Esophagus squamous epithelium (tissue), 5 donors: Measurements from ENCODE around the gene LARGE2. TPM values are rescaled to one million over a fixed set of nuclear protein-coding genes. Genes with fewer than 3 reads are reported as not detected.

Source experiments
- DNase-seq: peaks from one replicate; lab custom pipeline; 2025; lab: John Stamatoyannopoulos, UW
- H3K27ac ChIP-seq, 4 donors: fragments of 200-600 bp; sonication (generic); one replicate each; pipeline ENCODE4 v1.5.1; 2016 to 2019; ENCODE audit warnings: mild to moderate bottlenecking in 1 of 4
- H3K27me3 ChIP-seq, 4 donors: fragments of 200-600 bp; sonication (generic); 1 replicate in 3 of 4; 2 replicates in 1 of 4; pipeline versions ENCODE4 v1.5.1 to v1.6.0; 2017 to 2021; ENCODE audit warnings: antibody characterized with exemption in 1 of 4
- H3K36me3 ChIP-seq, 3 donors: fragments of 200-600 bp; sonication (generic); one replicate each; pipeline ENCODE4 v1.5.1; 2016 to 2019
- H3K4me1 ChIP-seq, 3 donors: fragments of 200-600 bp; sonication (generic); one replicate each; pipeline ENCODE4 v1.5.1; 2017 to 2019
- H3K4me3 ChIP-seq, 4 donors: fragments of 200-600 bp; sonication (generic); 1 replicate in 3 of 4; 2 replicates in 1 of 4; pipeline ENCODE4 v1.5.1; 2016 to 2019; ENCODE audit warnings: mild to moderate bottlenecking in 2 of 4, moderate library complexity in 1 of 4
- H3K9me3 ChIP-seq, 3 donors: fragments of 200-600 bp; sonication (generic); one replicate each; pipeline ENCODE4 v1.5.1; 2016 to 2019
- CTCF ChIP-seq, 6 experiments: fragments of 450-650 bp in 4 of 6; fragments of 200-600 bp in 2 of 6; sonication (generic) in 2 of 6; IDR thresholded peaks; one replicate each; pipeline ENCODE4 v1.5.1; 2016 to 2019; ENCODE audit warnings: antibody characterized with exemption in 6 of 6, mild to moderate bottlenecking in 4 of 6, moderate library complexity in 4 of 6
- POLR2A ChIP-seq, 4 donors: fragments of 450-650 bp; IDR thresholded peaks; one replicate each; pipeline ENCODE4 v1.6.1; 2017; ENCODE audit warnings: antibody characterized with exemption in 4 of 4, mild to moderate bottlenecking in 4 of 4, moderate library complexity in 3 of 4
- WGBS, 2 donors: methylation state at CpG; one replicate each; pipeline ENCODE4 v1.1.5; 2018; 5-methylcytosine and 5-hydroxymethylcytosine counted together
- intact Hi-C: fragments of 100-400 bp; cut with DNase I; formaldehyde crosslinking; loops from one replicate; pipeline ENCODE4 v1.15.0; 2022
- total RNA-seq, 4 donors: library from RNA; depleted of rRNA; stranded (reverse); fragments of >200 nt; gene quantifications; one replicate each; pipeline ENCODE4 v1.1.0, GENCODE V29; 2016
- donor health status: DM: yes; HTN: yes; CAD: no.

LARGE2 gene
- 10 to 100 TPM; 12.4 to 18.3 (median 15.5) TPM for total RNA-seq

DNA sequence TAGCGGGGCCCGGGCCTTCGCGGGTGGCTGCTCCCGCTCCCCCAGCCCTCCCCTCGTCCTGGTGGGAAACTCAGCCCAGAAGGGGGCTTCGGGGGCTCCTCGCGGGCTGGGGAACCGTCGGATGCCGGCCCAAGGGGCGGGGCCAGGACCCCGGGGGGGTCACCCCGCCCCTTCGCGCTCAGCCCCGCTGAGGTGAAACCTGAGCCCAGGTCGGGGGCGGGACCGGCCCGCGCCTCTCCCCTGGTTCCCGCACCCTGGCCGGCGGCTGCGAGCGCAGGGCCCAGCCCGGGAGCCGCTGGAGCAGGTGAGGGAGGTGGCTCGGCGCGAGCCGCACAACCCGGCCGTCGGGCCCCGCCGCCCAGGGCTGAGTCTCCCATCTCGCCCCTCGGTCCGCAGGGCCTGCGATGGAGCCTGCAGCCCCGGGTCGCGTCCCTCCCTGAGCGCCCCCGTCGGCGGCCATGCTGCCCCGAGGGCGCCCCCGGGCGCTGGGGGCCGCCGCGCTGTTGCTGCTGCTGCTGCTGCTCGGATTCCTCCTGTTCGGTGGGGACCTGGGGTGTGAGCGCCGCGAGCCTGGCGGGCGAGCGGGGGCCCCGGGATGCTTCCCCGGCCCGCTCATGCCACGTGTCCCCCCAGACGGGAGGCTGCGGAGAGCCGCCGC lies at the start of gene LARGE2:
LARGE2 (plus strand) TSS at position 232 of the 658 bp plus-strand sequence; CDS start at position 459, 227 bp downstream.
- Histone ChIP-seq H3K9me3 (no peaks in the 10 kb centered on the region), H3K36me3 (peaks cover 0 to 9% (median 0%) of the 10 kb centered on the region in 3 donors), H3K4me3 (peak within 1 kb of the TSS; percentile 46 to 73 (median 66)), H3K27me3 (peaks cover 0 to 42% (median 0%) of the 10 kb centered on the region in 4 donors), H3K4me1 (peaks cover 14 to 67% (median 36%) of the 10 kb centered on the region in 3 donors), H3K27ac (peak within 1 kb of the TSS; percentile 47 to 85 (median 70))
- no CpG with 5 or more reads among the region's 73 CpGs for whole genome bisulfite sequencing, 2 donors
- DNase-seq = no peak
- TF ChIP-seq CTCF (IDR thresholded peaks at IDR 0.05) (no peak), POLR2A (IDR thresholded peaks at IDR 0.05) (peak in 2 of 4 donors; percentile 51 to 54)
- intact Hi-C loops = no loop called here

DNA sequence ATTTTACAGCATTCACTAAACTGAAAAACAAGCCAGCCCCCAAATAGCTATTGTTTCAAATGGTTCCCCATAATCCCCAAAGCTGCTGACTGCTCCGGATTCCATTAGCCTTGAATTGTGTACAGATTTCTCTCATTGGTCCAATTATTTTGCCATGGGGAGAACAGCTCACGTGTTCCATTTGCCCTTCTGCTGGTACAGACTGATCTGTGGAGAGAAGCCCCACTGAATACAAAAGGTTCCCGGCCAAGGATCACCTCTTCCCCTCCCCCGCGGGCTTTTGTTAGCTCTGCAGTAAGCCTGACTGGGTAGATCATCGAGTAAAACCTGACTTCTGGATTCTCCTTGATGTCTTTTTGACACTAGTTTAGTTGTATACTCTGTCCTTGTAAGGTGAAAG lies 46.1 kb upstream of the LARGE2 start:
- Histone ChIP-seq H3K9me3 (no peaks in the 10 kb centered on the region), H3K36me3 (peaks cover 2 to 99% (median 33%) of the 10 kb centered on the region in 3 donors), H3K4me3 (no peak overlapping the region), H3K27ac (no peak overlapping the region), H3K27me3 (no peaks in the 10 kb centered on the region), H3K4me1 (no peaks in the 10 kb centered on the region)
- intact Hi-C loops = no loop called here
- WGBS, 2 donors = 52 to 70% methylated on average over 6 of the region's 6 CpGs
- no peak for DNase-seq
- no peak for TF ChIP-seq CTCF (IDR thresholded peaks at IDR 0.05)
- no peak for TF ChIP-seq POLR2A (IDR thresholded peaks at IDR 0.05)

DNA sequence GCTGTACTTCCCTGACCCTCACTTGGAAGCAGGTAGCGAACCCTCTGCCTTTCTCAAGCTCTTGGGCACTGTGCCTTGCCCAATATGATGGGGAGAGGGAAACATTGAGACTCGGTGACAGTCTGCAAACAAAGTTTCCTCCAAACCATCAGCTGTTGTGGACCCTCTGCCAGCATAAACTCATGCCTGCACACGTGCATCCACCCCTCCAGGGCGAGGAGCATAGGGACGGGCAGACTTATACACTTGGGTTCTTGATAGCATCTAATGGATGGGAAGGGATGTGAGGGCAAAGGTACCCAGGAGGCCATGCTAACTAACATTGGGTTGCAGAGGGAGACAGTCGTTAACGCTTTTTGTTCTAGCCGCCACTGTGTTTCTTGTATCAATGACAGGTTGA lies 45.2 kb upstream of the LARGE2 start:
- TF ChIP-seq CTCF (IDR thresholded peaks at IDR 0.05) (no peak), POLR2A (IDR thresholded peaks at IDR 0.05) (no peak)
- intact Hi-C loops = no loop called here
- H3K9me3 ChIP-seq = no peaks in the 10 kb centered on the region
- WGBS, 2 donors = 85 to 86% methylated on average over 7 to 8 of the region's 8 CpGs
- H3K36me3 ChIP-seq = peaks cover 0 to 99% (median 31%) of the 10 kb centered on the region in 3 donors
- no peak overlapping the region for H3K27ac ChIP-seq
- H3K27me3 ChIP-seq = no peaks in the 10 kb centered on the region
- H3K4me1 ChIP-seq = no peaks in the 10 kb centered on the region
- H3K4me3 ChIP-seq = no peak overlapping the region
- no peak for DNase-seq

- Histone ChIP-seq H3K36me3 (peaks cover 0 to 99% (median 31%) of the 10 kb centered on the region in 3 donors), H3K4me3 (no peak overlapping the region), H3K4me1 (no peaks in the 10 kb centered on the region), H3K27me3 (no peaks in the 10 kb centered on the region), H3K27ac (no peak overlapping the region), H3K9me3 (no peaks in the 10 kb centered on the region)
- 89 to 90% methylated on average over 2 to 3 of the region's 3 CpGs for WGBS, 2 donors
- DNase-seq = no peak
- no peak for TF ChIP-seq CTCF (IDR thresholded peaks at IDR 0.05)
- TF ChIP-seq POLR2A (IDR thresholded peaks at IDR 0.05) = no peak
- intact Hi-C loops = no loop called here
Observed at GRCh38 chr11:45877845-45878244, 44.6 kb upstream of the LARGE2 start.

- Histone ChIP-seq H3K9me3 (no peaks in the 10 kb centered on the region), H3K27me3 (no peaks in the 10 kb centered on the region), H3K4me3 (no peak overlapping the region), H3K27ac (no peak overlapping the region), H3K36me3 (peaks cover 0 to 77% (median 28%) of the 10 kb centered on the region in 3 donors), H3K4me1 (peaks cover 0 to 2% (median 0%) of the 10 kb centered on the region in 3 donors)
- DNase-seq = no peak
- TF ChIP-seq CTCF (IDR thresholded peaks at IDR 0.05) (no peak), POLR2A (IDR thresholded peaks at IDR 0.05) (no peak)
- WGBS, 2 donors = 71 to 74% methylated on average over 6 to 7 of the region's 7 CpGs
- intact Hi-C loops = no loop called here
Observed at GRCh38 chr11:45879803-45880686, 42.4 kb upstream of the LARGE2 start.
